Vagina (tissue), 2 donors: Measurements from ENCODE around the gene MALT1. TPM values are rescaled to one million over a fixed set of nuclear protein-coding genes. Genes with fewer than 3 reads are reported as not detected.
A peak's percentile ranks its signal among the peaks of the same experiment; 100 is the strongest.

Source experiments
- DNase-seq, 2 donors: peaks; one replicate each; pipeline ENCODE4 v3.0.0-alpha.2; 2017; ENCODE audit errors: extremely low spot score in 2 of 2
- H3K27ac ChIP-seq: fragments of 200-600 bp; sonication (generic); one replicate; pipeline ENCODE4 v1.5.1; 2019
- H3K27me3 ChIP-seq: fragments of 200-600 bp; sonication (generic); one replicate; pipeline ENCODE4 v1.5.1; 2019
- H3K36me3 ChIP-seq, 2 donors: fragments of 200-600 bp; sonication (generic); one replicate each; pipeline ENCODE4 v1.5.1; 2017 to 2019
- H3K4me1 ChIP-seq: fragments of 200-600 bp; sonication (generic); one replicate; pipeline ENCODE4 v1.5.1; 2019
- H3K4me3 ChIP-seq, 2 donors: fragments of 200-600 bp; sonication (generic); 1 replicate in 1 of 2; 2 replicates in 1 of 2; pipeline ENCODE4 v1.5.1; 2016 to 2019
- H3K9me3 ChIP-seq: fragments of 200-600 bp; sonication (generic); one replicate; pipeline ENCODE4 v1.5.1; 2019
- POLR2A ChIP-seq, 2 donors: fragments of 450-650 bp; IDR thresholded peaks; one replicate each; pipeline ENCODE4 v1.6.1; 2017; ENCODE audit warnings: antibody characterized with exemption in 2 of 2, mild to moderate bottlenecking in 2 of 2, moderate library complexity in 2 of 2
- POLR2AphosphoS5 ChIP-seq, 2 donors: sonication (generic); formaldehyde crosslinking; IDR thresholded peaks; one replicate each; pipeline ENCODE4 v1.9.0; 2017; ENCODE audit warnings: antibody characterized with exemption in 2 of 2, mild to moderate bottlenecking in 2 of 2, low read depth in 1 of 2; ENCODE audit not compliant: insufficient read depth in 1 of 2
- intact Hi-C: fragments of 100-400 bp; cut with DNase I; formaldehyde crosslinking; loops from one replicate; pipeline ENCODE4 v1.15.1; 2023
- total RNA-seq: library from RNA; depleted of rRNA; stranded (reverse); fragments of >200 nt; gene quantifications from one replicate; pipeline ENCODE4 v1.2.3, GENCODE V29; 2016
- TF ChIP-seq, protein P1 (sequence below), 3 experiments: fragments of 450-650 bp in 2 of 3; fragments of 200-600 bp in 1 of 3; sonication (generic) in 1 of 3; IDR thresholded peaks; one replicate each; pipeline ENCODE4 v1.5.1; 2017 to 2019; ENCODE audit warnings: antibody characterized with exemption in 3 of 3, mild to moderate bottlenecking in 2 of 3, moderate library complexity in 2 of 3

MALT1 gene, protein sequence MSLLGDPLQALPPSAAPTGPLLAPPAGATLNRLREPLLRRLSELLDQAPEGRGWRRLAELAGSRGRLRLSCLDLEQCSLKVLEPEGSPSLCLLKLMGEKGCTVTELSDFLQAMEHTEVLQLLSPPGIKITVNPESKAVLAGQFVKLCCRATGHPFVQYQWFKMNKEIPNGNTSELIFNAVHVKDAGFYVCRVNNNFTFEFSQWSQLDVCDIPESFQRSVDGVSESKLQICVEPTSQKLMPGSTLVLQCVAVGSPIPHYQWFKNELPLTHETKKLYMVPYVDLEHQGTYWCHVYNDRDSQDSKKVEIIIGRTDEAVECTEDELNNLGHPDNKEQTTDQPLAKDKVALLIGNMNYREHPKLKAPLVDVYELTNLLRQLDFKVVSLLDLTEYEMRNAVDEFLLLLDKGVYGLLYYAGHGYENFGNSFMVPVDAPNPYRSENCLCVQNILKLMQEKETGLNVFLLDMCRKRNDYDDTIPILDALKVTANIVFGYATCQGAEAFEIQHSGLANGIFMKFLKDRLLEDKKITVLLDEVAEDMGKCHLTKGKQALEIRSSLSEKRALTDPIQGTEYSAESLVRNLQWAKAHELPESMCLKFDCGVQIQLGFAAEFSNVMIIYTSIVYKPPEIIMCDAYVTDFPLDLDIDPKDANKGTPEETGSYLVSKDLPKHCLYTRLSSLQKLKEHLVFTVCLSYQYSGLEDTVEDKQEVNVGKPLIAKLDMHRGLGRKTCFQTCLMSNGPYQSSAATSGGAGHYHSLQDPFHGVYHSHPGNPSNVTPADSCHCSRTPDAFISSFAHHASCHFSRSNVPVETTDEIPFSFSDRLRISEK
- total RNA-seq, result 35.8 TPM

DNA sequence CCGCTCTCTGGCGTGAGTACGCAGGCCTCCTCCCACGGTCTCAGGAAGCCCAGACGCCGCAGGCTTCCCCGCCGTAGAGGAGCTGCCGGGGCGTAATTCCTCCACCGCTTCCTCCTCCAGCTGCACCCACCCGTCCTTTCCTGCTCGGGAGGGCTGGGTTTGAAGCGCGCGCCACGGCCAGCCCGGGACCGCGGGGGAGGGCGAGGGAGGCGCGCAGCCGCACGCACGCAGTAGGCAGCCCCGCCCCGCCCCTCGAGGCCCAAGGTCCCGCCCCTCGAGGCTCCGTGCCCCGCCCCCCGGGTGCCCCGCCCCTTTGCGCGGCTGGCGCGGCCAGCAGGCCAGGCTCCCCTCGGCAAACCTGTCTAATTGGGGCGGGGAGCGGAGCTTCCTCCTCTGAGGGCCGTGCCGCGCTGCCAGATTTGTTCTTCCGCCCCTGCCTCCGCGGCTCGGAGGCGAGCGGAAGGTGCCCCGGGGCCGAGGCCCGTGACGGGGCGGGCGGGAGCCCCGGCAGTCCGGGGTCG is at the start of gene MALT1:
TSS of gene MALT1 (plus strand) at position 355 of the 521 bp plus-strand sequence. CDS start 179 bp downstream, outside the sequence.
- no peaks in the 10 kb centered on the region for H3K36me3 ChIP-seq
- H3K27me3 ChIP-seq, result no peaks in the 10 kb centered on the region
- peak within 1 kb of the TSS; percentile 76 to 78 for H3K4me3 ChIP-seq
- TF ChIP-seq, protein P1, sequence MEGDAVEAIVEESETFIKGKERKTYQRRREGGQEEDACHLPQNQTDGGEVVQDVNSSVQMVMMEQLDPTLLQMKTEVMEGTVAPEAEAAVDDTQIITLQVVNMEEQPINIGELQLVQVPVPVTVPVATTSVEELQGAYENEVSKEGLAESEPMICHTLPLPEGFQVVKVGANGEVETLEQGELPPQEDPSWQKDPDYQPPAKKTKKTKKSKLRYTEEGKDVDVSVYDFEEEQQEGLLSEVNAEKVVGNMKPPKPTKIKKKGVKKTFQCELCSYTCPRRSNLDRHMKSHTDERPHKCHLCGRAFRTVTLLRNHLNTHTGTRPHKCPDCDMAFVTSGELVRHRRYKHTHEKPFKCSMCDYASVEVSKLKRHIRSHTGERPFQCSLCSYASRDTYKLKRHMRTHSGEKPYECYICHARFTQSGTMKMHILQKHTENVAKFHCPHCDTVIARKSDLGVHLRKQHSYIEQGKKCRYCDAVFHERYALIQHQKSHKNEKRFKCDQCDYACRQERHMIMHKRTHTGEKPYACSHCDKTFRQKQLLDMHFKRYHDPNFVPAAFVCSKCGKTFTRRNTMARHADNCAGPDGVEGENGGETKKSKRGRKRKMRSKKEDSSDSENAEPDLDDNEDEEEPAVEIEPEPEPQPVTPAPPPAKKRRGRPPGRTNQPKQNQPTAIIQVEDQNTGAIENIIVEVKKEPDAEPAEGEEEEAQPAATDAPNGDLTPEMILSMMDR (IDR thresholded peaks at IDR 0.05), result no peak
- TF ChIP-seq POLR2A (IDR thresholded peaks at IDR 0.05), result peak; percentile 49 to 83
- peak in 1 of 2 donors; percentile 68 for TF ChIP-seq POLR2AphosphoS5 (IDR thresholded peaks at IDR 0.05; ENCODE audit: insufficient read depth in 1 of 2, low read depth in 1 of 2)
- H3K4me1 ChIP-seq, result peaks cover 33% of the 10 kb centered on the region
- intact Hi-C loops, result no loop called here
- H3K27ac ChIP-seq, result peak within 1 kb of the TSS; percentile 98
- no peaks in the 10 kb centered on the region for H3K9me3 ChIP-seq
- peak in 1 of 2 donors; percentile 91 for DNase-seq

DNA sequence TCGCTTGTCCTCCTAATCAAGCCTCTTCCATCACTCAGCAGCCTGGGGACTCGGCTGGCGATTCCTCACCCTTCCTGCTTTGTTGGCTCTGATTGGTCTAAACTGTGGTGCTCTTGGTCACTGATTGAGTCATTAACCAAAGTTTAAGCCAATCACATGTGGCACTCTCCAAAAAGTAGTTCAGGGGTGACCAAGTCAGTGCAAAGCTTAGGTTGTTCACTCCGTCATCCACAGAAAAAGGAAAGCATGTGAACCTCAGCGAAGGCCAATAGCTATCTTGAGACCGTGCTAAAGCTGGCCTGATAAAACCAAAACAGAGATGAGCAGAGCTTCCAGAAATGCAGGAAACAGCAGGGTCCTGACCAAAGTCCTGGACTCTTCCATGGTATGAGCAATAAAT is 47.3 kb upstream of the MALT1 start:
- no peaks in the 10 kb centered on the region for H3K27me3 ChIP-seq
- H3K4me3 ChIP-seq, result no peak overlapping the region
- intact Hi-C loops, result no loop called here
- no peaks in the 10 kb centered on the region for H3K9me3 ChIP-seq
- no peaks in the 10 kb centered on the region for H3K36me3 ChIP-seq
- TF ChIP-seq, protein P1 (IDR thresholded peaks at IDR 0.05), result no peak
- TF ChIP-seq POLR2AphosphoS5 (IDR thresholded peaks at IDR 0.05; ENCODE audit: insufficient read depth in 1 of 2, low read depth in 1 of 2), result no peak
- no peak for TF ChIP-seq POLR2A (IDR thresholded peaks at IDR 0.05)
- no peak for DNase-seq
- H3K27ac ChIP-seq, result no peak overlapping the region
- peaks cover 6% of the 10 kb centered on the region for H3K4me1 ChIP-seq

DNA sequence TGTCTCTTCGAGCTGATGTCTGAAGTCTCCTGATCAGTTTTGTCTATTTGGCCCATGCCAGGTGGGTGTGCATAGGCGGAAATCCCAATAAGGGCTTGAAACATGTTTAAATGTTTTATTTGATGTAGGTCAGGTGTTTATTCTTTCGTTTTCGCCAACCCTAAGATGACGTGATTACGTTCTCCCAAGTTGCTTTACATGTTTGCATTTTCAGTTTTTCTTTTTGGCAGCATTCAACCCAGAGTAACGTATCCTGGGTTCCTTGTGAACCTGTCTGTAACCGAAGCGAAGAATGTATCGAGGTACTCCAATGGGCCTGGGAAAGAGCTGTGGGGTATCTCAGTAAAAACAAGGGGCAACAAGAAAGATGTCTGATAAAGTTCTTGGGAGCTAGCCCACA is 45.4 kb upstream of the MALT1 start:
- no peak for DNase-seq
- no peaks in the 10 kb centered on the region for H3K27me3 ChIP-seq
- H3K27ac ChIP-seq, result no peak overlapping the region
- H3K4me1 ChIP-seq, result peaks cover 9% of the 10 kb centered on the region
- no peak overlapping the region for H3K4me3 ChIP-seq
- no peak for TF ChIP-seq POLR2A (IDR thresholded peaks at IDR 0.05)
- no peak for TF ChIP-seq POLR2AphosphoS5 (IDR thresholded peaks at IDR 0.05; ENCODE audit: insufficient read depth in 1 of 2, low read depth in 1 of 2)
- TF ChIP-seq, protein P1 (IDR thresholded peaks at IDR 0.05), result no peak
- intact Hi-C loops, result no loop called here
- no peaks in the 10 kb centered on the region for H3K36me3 ChIP-seq
- no peaks in the 10 kb centered on the region for H3K9me3 ChIP-seq

DNA sequence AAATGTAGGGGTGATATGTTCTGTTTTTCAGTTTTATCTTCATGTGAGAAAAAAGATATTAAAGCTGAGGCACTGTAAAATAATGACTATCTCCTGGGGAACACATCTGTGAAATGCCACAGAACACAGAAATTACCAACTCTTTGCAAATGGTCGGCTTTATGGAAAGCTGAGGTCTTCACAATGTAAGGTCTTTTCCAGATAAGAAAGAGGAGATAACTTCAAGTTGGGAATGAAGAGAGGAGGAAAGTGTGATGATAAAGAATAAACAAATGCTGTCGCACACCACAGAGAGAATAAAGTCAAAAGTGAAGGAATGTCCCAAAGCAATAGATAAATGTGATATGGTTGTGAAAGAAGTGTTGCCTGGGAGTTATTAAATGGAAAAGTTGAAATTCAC is 41.2 kb upstream of the MALT1 start:
- Histone ChIP-seq H3K36me3 (no peaks in the 10 kb centered on the region), H3K4me3 (no peak overlapping the region), H3K4me1 (peaks cover 9% of the 10 kb centered on the region), H3K27ac (no peak overlapping the region), H3K9me3 (no peaks in the 10 kb centered on the region), H3K27me3 (no peaks in the 10 kb centered on the region)
- TF ChIP-seq, protein P1 (IDR thresholded peaks at IDR 0.05), result no peak
- no peak for TF ChIP-seq POLR2A (IDR thresholded peaks at IDR 0.05)
- TF ChIP-seq POLR2AphosphoS5 (IDR thresholded peaks at IDR 0.05; ENCODE audit: insufficient read depth in 1 of 2, low read depth in 1 of 2), result no peak
- DNase-seq, result no peak
- intact Hi-C loops, result no loop called here
